ENCODE results near the gene S1PR1.

S1PR1 gene

GRCh38 chr1:101238031-101238628 is 1.3 kb downstream of the S1PR1 start:
- no peak for TF ChIP-seq POLR2AphosphoS5 (IDR thresholded peaks at IDR 0.05; ENCODE audit: low read depth, low read length)
- TF ChIP-seq FOXP2 (optimal IDR thresholded peaks at IDR 0.05; ENCODE audit: borderline replicate concordance, extremely low read depth, extremely low read length, insufficient read depth): no peak
- no peak for TF ChIP-seq TAF1 (IDR thresholded peaks at IDR 0.05; ENCODE audit: borderline replicate concordance, insufficient read depth, low read length)
- TF ChIP-seq SIN3A (IDR thresholded peaks at IDR 0.05; ENCODE audit: borderline replicate concordance, insufficient read depth, low read length): no peak
- TF ChIP-seq REST (IDR thresholded peaks at IDR 0.05; ENCODE audit: insufficient read depth in 1 of 2, low read depth in 2 of 2, low read length in 2 of 2): no peak

DNA sequence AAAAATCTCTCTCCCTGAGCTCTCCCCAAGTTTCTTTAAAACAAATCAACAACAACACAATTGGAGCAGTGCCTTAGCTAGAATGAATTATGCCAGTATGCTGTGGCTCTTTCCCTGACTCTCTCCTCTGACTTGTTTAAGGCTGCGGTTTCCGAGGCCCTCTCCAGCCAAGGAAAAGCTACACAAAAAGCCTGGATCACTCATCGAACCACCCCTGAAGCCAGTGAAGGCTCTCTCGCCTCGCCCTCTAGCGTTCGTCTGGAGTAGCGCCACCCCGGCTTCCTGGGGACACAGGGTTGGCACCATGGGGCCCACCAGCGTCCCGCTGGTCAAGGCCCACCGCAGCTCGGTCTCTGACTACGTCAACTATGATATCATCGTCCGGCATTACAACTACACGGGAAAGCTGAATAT is 1.9 kb downstream of the S1PR1 start:
- TF ChIP-seq POLR2AphosphoS5 (IDR thresholded peaks at IDR 0.05; ENCODE audit: low read depth, low read length) (no peak), FOXP2 (optimal IDR thresholded peaks at IDR 0.05; ENCODE audit: borderline replicate concordance, extremely low read depth, extremely low read length, insufficient read depth) (no peak), TAF1 (IDR thresholded peaks at IDR 0.05; ENCODE audit: borderline replicate concordance, insufficient read depth, low read length) (no peak), REST (IDR thresholded peaks at IDR 0.05; ENCODE audit: insufficient read depth in 1 of 2, low read depth in 2 of 2, low read length in 2 of 2) (no peak), SIN3A (IDR thresholded peaks at IDR 0.05; ENCODE audit: borderline replicate concordance, insufficient read depth, low read length) (no peak)

GRCh38 chr1:101239095-101240040 is 2.5 kb downstream of the S1PR1 start:
- TF ChIP-seq REST (IDR thresholded peaks at IDR 0.05; ENCODE audit: insufficient read depth in 1 of 2, low read depth in 2 of 2, low read length in 2 of 2) (no peak), POLR2AphosphoS5 (IDR thresholded peaks at IDR 0.05; ENCODE audit: low read depth, low read length) (no peak), FOXP2 (optimal IDR thresholded peaks at IDR 0.05; ENCODE audit: borderline replicate concordance, extremely low read depth, extremely low read length, insufficient read depth) (no peak), TAF1 (IDR thresholded peaks at IDR 0.05; ENCODE audit: borderline replicate concordance, insufficient read depth, low read length) (no peak), SIN3A (IDR thresholded peaks at IDR 0.05; ENCODE audit: borderline replicate concordance, insufficient read depth, low read length) (no peak)

DNA sequence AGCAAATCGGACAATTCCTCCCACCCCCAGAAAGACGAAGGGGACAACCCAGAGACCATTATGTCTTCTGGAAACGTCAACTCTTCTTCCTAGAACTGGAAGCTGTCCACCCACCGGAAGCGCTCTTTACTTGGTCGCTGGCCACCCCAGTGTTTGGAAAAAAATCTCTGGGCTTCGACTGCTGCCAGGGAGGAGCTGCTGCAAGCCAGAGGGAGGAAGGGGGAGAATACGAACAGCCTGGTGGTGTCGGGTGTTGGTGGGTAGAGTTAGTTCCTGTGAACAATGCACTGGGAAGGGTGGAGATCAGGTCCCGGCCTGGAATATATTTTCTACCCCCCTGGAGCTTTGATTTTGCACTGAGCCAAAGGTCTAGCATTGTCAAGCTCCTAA is 3.2 kb downstream of the S1PR1 start:
- TF ChIP-seq SIN3A (IDR thresholded peaks at IDR 0.05; ENCODE audit: borderline replicate concordance, insufficient read depth, low read length): no peak
- TF ChIP-seq FOXP2 (optimal IDR thresholded peaks at IDR 0.05; ENCODE audit: borderline replicate concordance, extremely low read depth, extremely low read length, insufficient read depth): no peak
- TF ChIP-seq TAF1 (IDR thresholded peaks at IDR 0.05; ENCODE audit: borderline replicate concordance, insufficient read depth, low read length): no peak
- no peak for TF ChIP-seq REST (IDR thresholded peaks at IDR 0.05; ENCODE audit: insufficient read depth in 1 of 2, low read depth in 2 of 2, low read length in 2 of 2)
- TF ChIP-seq POLR2AphosphoS5 (IDR thresholded peaks at IDR 0.05; ENCODE audit: low read depth, low read length): no peak
